HG03342 (cell line): ENCODE data around the gene KPNA6.
A peak's percentile ranks its signal among the peaks of the same experiment; 100 is the strongest.

Source experiments
- ATAC-seq: cut with Tn5 transposase; IDR thresholded peaks from one replicate; pipeline ENCODE4 v1.9.1; 2021; ENCODE audit warnings: mild to moderate bottlenecking, moderate library complexity; ENCODE audit not compliant: unreplicated experiment

KPNA6 gene

GRCh38 chr1:32186077-32186476 lies 78.2 kb downstream of the KPNA6 start:
- ATAC-seq, result no peak

GRCh38 chr1:32186491-32186890 lies 78.6 kb downstream of the KPNA6 start:
- no peak for ATAC-seq

- ATAC-seq, result no peak
Observed at GRCh38 chr1:32187850-32188249, 80.0 kb downstream of the KPNA6 start.

GRCh38 chr1:32192220-32192948 lies 84.5 kb downstream of the KPNA6 start:
- ATAC-seq, result no peak

GRCh38 chr1:32194984-32195383 lies 87.1 kb downstream of the KPNA6 start:
- no peak for ATAC-seq

GRCh38 chr1:32195531-32195930 lies 87.7 kb downstream of the KPNA6 start:
- no peak for ATAC-seq

GRCh38 chr1:32195972-32196823 lies 88.3 kb downstream of the KPNA6 start:
- no peak for ATAC-seq

- ATAC-seq, result no peak
Observed at GRCh38 chr1:32197074-32197473, 89.2 kb downstream of the KPNA6 start.

GRCh38 chr1:32197837-32198236 lies 90.0 kb downstream of the KPNA6 start:
- ATAC-seq, result no peak

GRCh38 chr1:32198237-32199042 lies 90.6 kb downstream of the KPNA6 start:
- no peak for ATAC-seq

GRCh38 chr1:32199043-32199716 lies 91.3 kb downstream of the KPNA6 start:
- ATAC-seq, result no peak

- ATAC-seq, result no peak
Observed at GRCh38 chr1:32199717-32200072, 91.8 kb downstream of the KPNA6 start.

- ATAC-seq, result no peak
Observed at GRCh38 chr1:32200226-32201010, 92.6 kb downstream of the KPNA6 start, which contains the start of gene CCDC28B. Gene CCDC28B (plus strand): TSS chr1:32200595. CDS start chr1:32201936, 1,341 bp downstream.

GRCh38 chr1:32201011-32201855 lies 93.4 kb downstream of the KPNA6 start:
- peak; percentile 33 for ATAC-seq

GRCh38 chr1:32204943-32205361 lies 97.1 kb downstream of the KPNA6 start:
- no peak for ATAC-seq

GRCh38 chr1:32205401-32206370 lies 97.8 kb downstream of the KPNA6 start, which contains the start of gene IQCC:
Gene IQCC (plus strand): TSS chr1:32205671. CDS start chr1:32205682, 11 bp downstream.
- peak; percentile 59 for ATAC-seq

- ATAC-seq, result no peak
Observed at GRCh38 chr1:32208469-32208868, 100.6 kb downstream of the KPNA6 start.

GRCh38 chr1:32208891-32209328 lies 101.1 kb downstream of the KPNA6 start, which contains the start of gene DCDC2B:
Gene DCDC2B (plus strand): TSS chr1:32209089. CDS start chr1:32209094, 5 bp downstream.
- ATAC-seq, result no peak
